Activated CD8-positive, alpha-beta memory T cell treated with anti-CD3 and anti-CD28 coated beads for 48 hours (primary cell): ENCODE measurements around the gene IRF9.

ENCODE experiments used
- DNase-seq, 3 experiments: peaks; one replicate each; pipeline ENCODE4 v3.0.0-alpha.2; 2020; ENCODE audit warnings: low read depth in 2 of 3, low spot score in 2 of 3

IRF9 gene

DNA sequence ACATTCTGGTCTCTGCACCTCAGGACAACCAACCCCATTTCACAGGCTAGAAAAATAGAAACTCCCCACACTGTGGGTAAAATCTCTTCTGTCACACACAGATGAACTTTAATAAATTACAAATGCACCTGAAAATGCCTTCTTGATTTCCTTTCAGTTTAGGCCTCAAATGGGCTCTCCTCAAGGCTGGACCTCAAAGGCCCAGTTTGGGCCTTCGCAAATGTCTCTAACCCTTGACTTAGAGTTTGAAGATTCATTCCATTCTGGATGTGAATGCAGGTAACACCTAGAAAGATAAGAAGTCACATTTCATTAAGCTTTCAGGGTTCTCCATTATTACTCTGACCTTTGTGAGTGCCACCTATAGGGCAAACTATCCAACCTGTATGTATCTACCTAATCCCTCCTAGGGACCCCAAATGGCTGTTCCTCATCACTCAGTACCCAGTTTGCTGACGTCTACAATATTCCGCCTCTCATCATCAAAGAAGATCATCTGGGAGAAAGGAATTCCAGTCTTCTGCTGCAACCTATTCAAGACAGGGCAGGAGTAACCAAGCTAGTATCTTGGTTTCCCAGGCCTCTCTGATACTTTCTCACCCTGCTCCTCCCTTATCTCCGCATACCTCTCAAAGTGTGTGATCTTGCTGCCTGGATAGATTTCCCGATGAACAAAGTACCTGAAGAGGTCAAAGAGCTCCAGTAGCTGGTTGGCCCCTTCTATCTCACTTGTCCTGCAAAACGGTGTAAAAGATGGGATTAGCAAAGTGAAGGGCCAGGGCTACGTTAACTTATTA lies 53.0 kb downstream of the IRF9 start:
- no peak for DNase-seq

GRCh38 chr14:24215495-24216344 lies 54.7 kb downstream of the IRF9 start, which contains the start of gene MDP1:
TSS of gene MDP1 (minus strand) at chr14:24216066. CDS start at chr14:24215955, 111 bp downstream.
- DNase-seq: peak; percentile 49 to 59 (median 58)
